Activated CD8-positive, alpha-beta memory T cell treated with anti-CD3 and anti-CD28 coated beads, Interleukin-2, amount 50 U/mL, for 1 hour (primary cell): ENCODE data around the gene STARD5.

ENCODE experiments used
- DNase-seq: peaks from one replicate; pipeline ENCODE4 v3.0.0-alpha.2; 2020; ENCODE audit errors: extremely low read depth

The STARD5 gene

DNA sequence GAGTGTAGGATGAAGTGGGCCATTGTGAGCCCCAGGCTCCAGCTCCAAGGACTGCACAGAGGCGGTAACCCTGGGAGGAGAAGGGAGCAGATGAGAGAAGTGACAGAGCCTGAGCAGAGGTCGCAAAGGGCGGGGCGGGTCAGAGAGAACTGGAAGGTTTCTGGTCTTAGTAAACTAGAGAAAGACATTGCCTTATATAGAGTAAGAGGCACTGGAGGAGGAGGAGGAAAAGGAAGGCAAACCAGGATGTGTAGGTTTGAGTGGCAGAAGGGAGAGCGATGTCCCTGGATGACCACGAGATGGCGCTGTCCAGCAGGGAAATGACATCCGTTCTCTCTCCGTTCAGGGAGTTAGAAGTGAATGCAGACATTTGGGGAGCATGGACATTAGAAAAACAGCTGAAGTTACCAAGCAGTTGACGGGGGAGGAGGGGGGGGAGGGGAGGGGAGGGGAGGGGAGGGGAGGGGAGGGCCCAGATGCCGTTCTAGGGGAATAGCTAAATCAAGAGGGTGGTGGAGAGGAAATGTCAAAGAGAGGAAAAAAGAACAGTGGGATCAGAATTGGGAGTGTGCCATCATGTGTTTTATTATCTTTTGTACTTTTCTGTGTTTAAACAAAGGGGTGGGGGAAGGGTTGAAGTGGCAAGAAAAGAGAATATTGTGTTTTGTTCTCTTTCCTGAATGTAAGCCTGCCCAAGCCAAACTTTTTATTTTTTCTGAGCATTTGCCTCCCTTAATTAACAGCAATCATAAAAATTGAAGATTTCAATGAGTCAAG is 48.8 kb downstream of the STARD5 start:
- peak; percentile 71 for DNase-seq

DNA sequence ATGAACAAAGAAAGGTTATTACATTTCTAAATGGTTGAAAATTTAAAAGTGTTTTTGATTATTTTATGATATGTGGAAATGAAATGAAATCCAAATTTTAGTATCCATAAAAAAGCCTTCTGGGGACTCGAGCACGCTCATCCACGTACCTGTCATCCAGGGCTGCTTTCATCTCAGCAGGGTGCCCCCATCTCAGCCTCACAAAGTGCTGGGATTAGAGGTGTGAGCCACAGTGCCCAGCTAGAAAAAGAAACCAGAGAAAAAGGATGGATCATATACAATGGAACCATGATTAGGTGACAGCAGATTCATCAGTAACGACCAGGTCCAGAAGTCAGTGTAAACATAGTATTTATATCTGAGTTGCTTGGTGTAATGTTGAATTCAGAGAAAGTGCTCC is 49.7 kb downstream of the STARD5 start:
- no peak for DNase-seq

DNA sequence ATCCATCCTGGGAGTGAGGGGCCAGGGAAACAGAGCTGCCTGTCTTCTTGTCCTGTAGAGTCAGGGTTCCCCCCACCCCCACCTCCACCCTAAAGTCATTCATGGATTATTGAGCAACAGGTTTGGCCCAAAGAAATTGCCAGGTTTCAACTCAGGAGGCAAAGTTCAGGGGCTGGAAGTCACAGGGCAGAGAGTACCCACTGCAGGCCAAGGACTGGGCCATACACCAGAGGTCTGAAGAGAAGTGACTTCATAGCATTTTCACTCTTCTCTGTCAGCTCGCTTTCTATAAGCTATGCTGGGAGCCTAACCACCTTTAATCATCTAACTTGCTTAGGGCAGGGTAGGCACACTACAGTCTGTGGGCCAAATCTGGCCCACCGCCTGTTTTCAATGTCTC is 50.1 kb downstream of the STARD5 start:
- DNase-seq, result no peak

GRCh38 chr15:81273200-81273599 is 50.7 kb downstream of the STARD5 start:
- no peak for DNase-seq

GRCh38 chr15:81271761-81272644 is 51.9 kb downstream of the STARD5 start:
- DNase-seq, result no peak

DNA sequence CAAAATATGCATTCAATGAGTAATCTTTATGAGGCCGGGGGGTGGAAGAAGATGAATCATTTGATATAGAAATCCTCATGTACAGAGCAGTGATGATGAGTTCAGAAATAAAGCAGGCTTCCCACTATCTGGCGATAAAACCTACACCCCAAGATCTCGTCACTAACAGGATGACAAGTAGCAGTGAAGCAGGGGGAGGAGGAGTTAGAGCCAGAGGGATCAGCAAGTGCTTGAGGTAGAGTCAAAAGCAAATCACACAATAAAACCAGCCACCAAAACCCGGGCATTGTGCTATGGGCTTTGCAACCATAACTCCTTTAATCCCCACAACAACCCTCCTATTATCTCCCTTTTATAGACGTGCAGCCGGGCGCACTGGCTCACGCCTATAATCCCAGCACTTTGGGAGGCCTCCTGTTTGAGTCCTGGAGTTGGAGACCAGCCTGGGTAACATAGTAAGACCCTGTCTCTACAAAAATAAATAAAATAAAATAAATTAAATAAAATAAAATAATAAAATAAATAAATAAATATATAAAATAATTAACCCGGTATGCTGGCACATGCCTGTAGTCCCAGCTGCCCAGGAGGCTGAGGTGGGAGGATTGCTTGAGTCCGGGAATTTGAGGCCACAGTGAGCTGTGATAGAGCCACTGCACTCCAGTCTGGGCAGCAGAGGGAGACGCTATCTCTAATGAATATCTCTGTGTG is 53.0 kb downstream of the STARD5 start:
- no peak for DNase-seq

DNA sequence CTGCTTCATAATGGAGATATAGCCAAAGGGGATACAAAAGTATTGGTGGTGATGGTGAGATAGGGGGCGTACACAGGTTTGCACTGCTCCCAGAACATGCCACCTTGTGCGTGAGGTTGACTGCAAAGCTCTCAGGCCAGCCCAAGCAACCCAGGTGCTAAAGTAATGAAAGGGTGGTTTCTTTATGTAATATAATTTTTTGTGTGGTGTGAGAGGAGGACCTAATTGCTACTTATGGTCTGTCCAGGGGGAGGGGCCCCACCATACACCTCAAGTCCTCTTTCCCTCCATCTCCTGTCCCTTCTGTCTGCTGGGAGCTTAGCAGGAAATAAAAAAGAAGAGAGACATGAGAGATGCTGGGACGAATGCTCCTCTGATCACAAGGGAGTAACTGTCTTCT is 53.8 kb downstream of the STARD5 start:
- DNase-seq, result no peak

DNA sequence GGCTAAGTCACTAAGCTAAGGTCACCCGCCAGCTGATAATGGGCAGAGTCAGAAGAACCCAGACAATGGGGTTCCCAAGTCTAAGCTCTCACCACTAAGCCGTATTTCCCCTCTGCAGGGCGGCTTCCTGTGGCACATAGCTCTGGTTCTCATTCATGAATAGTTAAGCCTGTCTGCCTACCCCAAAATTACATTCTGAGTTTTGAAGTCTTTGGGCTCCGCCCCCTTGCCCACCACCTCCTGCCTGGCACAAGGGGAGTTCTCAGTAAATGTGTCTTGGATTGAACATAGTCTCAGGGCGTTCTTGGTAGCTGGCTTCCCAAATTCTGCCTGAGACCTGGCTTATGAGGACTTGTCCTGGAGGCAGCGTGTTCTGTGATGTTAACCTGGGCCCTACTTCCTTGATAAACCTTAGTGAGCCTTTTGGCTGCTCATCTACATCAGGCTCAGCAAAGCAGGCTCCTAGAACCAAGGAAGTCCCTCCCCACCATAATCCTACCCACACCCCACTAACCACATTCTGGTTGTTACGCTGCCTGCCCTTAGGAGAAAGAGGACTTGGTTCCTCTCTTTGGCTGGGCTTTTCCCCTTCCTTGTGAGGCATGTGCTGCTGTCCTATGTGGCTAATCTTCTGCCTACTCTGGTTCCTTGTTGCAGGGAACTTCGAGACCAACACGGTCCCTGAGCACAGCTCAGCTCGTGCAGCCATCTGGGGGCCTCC is 54.9 kb downstream of the STARD5 start:
- no peak for DNase-seq

DNA sequence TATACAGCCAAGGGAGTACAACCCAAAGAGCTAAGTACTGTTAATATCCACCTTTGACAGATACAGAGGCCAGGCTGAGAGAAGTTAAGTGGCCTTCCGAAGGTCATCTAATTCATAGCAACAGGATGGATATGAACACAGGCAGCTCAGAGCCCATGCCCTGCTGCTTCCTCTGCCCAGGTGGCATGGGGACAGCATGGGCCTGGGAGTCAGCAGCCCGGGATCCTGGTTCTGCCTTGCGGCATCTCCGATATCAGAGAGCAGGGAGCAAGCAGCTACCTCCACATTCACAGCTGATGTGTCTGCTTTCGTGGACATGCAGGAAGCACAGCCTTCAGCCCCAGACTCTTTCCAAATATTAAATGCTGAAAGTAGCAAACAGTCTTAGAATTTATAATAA is 55.6 kb downstream of the STARD5 start:
- no peak for DNase-seq

DNA sequence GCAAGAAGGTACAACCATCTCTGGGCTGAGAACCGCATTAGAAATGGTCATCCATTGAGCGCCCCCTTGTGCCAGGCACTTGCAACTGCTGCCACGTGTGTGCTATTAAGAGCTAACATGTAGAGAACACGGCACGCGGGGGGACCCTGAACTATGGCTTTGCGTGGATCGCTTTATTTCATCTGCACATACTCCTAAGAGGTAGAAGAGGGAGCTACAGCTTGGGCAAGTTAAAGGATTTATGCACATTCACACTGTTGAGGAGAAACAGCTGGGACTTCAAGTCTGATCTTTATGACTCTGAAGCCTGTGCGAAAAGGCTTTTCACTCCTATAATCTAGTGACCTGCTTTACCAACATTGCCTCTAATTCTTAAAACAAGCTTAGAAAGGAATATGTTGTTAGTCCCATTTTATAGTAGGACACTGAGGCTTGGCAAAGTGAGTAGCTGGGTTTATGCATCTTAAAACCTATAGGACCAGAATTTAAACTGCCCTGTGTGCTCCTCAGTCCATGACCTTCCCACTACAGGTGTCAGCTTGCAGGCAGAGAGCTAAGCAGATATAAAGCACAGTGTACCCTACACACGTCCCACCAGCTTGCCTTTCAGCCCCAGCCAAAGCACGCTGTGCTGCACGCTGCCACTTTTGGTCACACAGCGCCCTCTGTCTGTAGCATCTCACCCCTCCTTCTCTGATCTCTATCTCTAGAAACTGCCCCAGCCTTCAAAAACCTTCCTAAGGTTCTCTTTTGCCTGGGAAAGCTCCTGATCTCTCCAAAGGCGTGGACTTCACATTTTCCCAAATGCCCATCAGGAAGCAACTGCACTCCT is 57.8 kb downstream of the STARD5 start:
- DNase-seq, result peak; percentile 57

GRCh38 chr15:81265256-81265943 is 58.5 kb downstream of the STARD5 start:
- DNase-seq, result no peak

- no peak for DNase-seq
Observed at GRCh38 chr15:81264072-81264857, 59.7 kb downstream of the STARD5 start.

GRCh38 chr15:81263477-81263876 is 60.5 kb downstream of the STARD5 start:
- DNase-seq, result no peak

- DNase-seq, result no peak
Observed at GRCh38 chr15:81261172-81261811, 62.6 kb downstream of the STARD5 start.

DNA sequence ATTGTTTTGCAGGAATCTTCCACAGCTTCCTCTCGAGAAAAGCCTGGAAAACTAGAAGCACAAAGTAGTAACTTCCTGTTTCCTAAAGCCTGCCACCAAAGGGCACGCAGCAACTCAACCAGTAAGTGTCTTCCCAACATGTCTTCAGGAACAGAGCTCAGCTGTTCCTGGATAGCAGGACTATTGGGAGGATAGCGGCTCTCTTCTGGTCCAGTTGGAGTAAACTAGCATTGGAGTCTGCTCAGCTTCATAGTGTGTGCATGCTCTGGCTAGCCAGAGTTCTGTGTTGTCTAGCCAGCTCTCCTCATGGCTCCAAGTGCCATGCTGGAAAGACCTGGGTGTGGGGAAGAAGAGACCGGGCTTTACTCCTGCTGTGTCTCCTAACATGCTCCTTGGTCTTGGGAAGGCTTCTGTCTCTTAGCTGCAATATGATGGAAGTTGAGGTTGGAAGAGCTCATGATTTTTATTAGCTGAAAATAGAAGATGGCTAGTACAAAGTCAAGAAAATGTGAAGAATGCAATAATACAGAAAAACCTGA is 64.1 kb downstream of the STARD5 start:
- no peak for DNase-seq
